K562 (cell line): Measurements from ENCODE around the gene DOK1. TPM values are rescaled to one million over a fixed set of nuclear protein-coding genes. Genes with fewer than 3 reads are reported as not detected.

Experiments
- ATAC-seq: fragments of 200-7000 bp; cut with Tn5 transposase; 3 replicates; pipeline ENCODE4 v1.9.1; 2020; ENCODE audit warnings: moderate library complexity
- BruUV-seq: library from RNA; stranded (reverse); fragments of 400-500 nt; replicated peaks from 2 replicates; lab custom pipeline; 2021; lab: Mats Ljungman, UMichigan
- CTCF ChIA-PET: fragments of 300-600 bp; formaldehyde crosslinking; extraction: SDS; loops from one replicate; lab custom pipeline; 2021; ENCODE audit warnings: low intra/inter-chr PET ratio; lab: Yijun Ruan, JAX
- POLR2A ChIA-PET: fragments of 300-600, 350-650 bp; sonication (Branson Sonifier 250); formaldehyde crosslinking; extraction: SDS; loops from one replicate; lab custom pipeline; 2021; ENCODE audit warnings: antibody characterized with exemption, inconsistent platforms; lab: Yijun Ruan, JAX
- DNase-seq, 4 experiments: peaks; one replicate each; pipeline versions ENCODE4 v3.0.0 to v3.0.0-alpha.2; 2011 to 2018; ENCODE audit warnings: low spot score in 3 of 4, mixed read lengths in 3 of 4; ENCODE audit errors: extremely low read depth in 1 of 4
- FAIRE-seq: peaks from 2 replicates; lab custom pipeline; 2011; peaks lifted over from hg19 to GRCh38; lab: Jason Lieb, UNC
- H2AFZ ChIP-seq: 2 replicates; pipeline ENCODE4 v1.6.0; 2011; ENCODE audit warnings: low read depth, low read length, control low read depth, inconsistent platforms
- H3K27ac ChIP-seq: fragments of 200-600 bp; 3 replicates; pipeline ENCODE4 v1.8.0; 2011; ENCODE audit warnings: low read depth, mild to moderate bottlenecking, control low read depth, inconsistent platforms, low read length, moderate library complexity, mixed read lengths; ENCODE audit errors: extremely low read depth
- H3K27me3 ChIP-seq, 2 experiments: fragments of 300-600 bp in 1 of 2; 2 replicates in 1 of 2; 3 replicates in 1 of 2; pipeline versions ENCODE4 v1.6.0 to v1.8.0; 2011; ENCODE audit warnings: inconsistent platforms in 2 of 2, low read length in 2 of 2, mild to moderate bottlenecking in 1 of 2, mixed read lengths in 1 of 2, moderate library complexity in 1 of 2; ENCODE audit not compliant: control insufficient read depth in 2 of 2, insufficient read depth in 2 of 2
- H3K36me3 ChIP-seq: fragments of 300-600 bp; 3 replicates; pipeline ENCODE4 v1.8.0; 2011; ENCODE audit warnings: mild to moderate bottlenecking, low read length, inconsistent platforms; ENCODE audit not compliant: control insufficient read depth, insufficient read depth
- H3K4me1 ChIP-seq, 2 experiments: fragments of 200-600 bp in 1 of 2; replicated peaks in 1 of 2; 2 replicates in 1 of 2; 3 replicates in 1 of 2; pipeline versions ENCODE4 v1.5.1 to v1.8.0; 2011; ENCODE audit warnings: inconsistent platforms in 2 of 2, low read length in 2 of 2, mild to moderate bottlenecking in 1 of 2, mixed read lengths in 1 of 2, moderate library complexity in 1 of 2; ENCODE audit not compliant: control insufficient read depth in 2 of 2, insufficient read depth in 2 of 2
- H3K4me2 ChIP-seq: 2 replicates; pipeline ENCODE4 v1.6.1; 2011; ENCODE audit warnings: low read length, control low read depth, inconsistent platforms, mixed read lengths; ENCODE audit not compliant: insufficient read depth
- H3K4me3 ChIP-seq: fragments of 200-600 bp; sonication (generic), shearing (Covaris generic); 2 replicates; pipeline ENCODE4 v1.5.1; 2016; ENCODE audit warnings: control low read depth, inconsistent platforms
- H3K79me2 ChIP-seq: fragments of 200-600 bp; 3 replicates; pipeline ENCODE4 v1.8.0; 2011; ENCODE audit warnings: low read length, inconsistent platforms; ENCODE audit not compliant: control insufficient read depth, insufficient read depth
- H3K9ac ChIP-seq, 2 experiments: 2 replicates each; pipeline versions ENCODE4 v1.6.0 to v1.6.1; 2011; ENCODE audit warnings: low read depth in 2 of 2, low read length in 2 of 2, control low read depth in 1 of 2, inconsistent platforms in 1 of 2, mild to moderate bottlenecking in 1 of 2, mixed read lengths in 1 of 2; ENCODE audit not compliant: insufficient read depth in 1 of 2
- H3K9me1 ChIP-seq: one replicate; pipeline ENCODE4 v1.6.0; 2011; ENCODE audit warnings: inconsistent platforms, mild to moderate bottlenecking, low read length, moderate library complexity; ENCODE audit not compliant: control insufficient read depth, insufficient read depth
- H3K9me3 ChIP-seq: replicated peaks from 2 replicates; pipeline ENCODE4 v1.5.1; 2011; ENCODE audit warnings: low read depth, low read length, inconsistent platforms; ENCODE audit not compliant: control insufficient read depth, insufficient read depth
- H4K20me1 ChIP-seq: replicated peaks from 2 replicates; pipeline ENCODE4 v1.6.1; 2011; ENCODE audit warnings: low read length, inconsistent platforms, mixed read lengths; ENCODE audit not compliant: control insufficient read depth, insufficient read depth
- CC2D1A ChIP-seq: fragments of 450-650 bp; IDR thresholded peaks from 2 replicates; pipeline ENCODE4 v1.6.1; 2017; ENCODE audit warnings: mild to moderate bottlenecking
- ETS1 ChIP-seq: conservative IDR thresholded peaks from 2 replicates; pipeline ENCODE4 v1.6.1; 2011; ENCODE audit warnings: low read depth, mild to moderate bottlenecking, low read length; ENCODE audit not compliant: control insufficient read depth
- GABPB1 ChIP-seq: sonication (generic); formaldehyde crosslinking; IDR thresholded peaks from 2 replicates; pipeline ENCODE4 v1.8.0; 2022; ENCODE audit warnings: mild to moderate bottlenecking, missing genetic modification reagents
- KAT7 ChIP-seq: sonication (generic); formaldehyde crosslinking; IDR thresholded peaks from 2 replicates; pipeline ENCODE4 v1.8.0; 2022; ENCODE audit warnings: missing genetic modification reagents, mild to moderate bottlenecking, borderline replicate concordance
- KLF13 ChIP-seq: fragments of 450-650 bp; IDR thresholded peaks from 2 replicates; pipeline ENCODE4 v1.6.1; 2016; ENCODE audit warnings: missing genetic modification characterization, low read depth, mild to moderate bottlenecking, missing compliant biosample characterization, moderate library complexity, borderline replicate concordance
- MEF2A ChIP-seq: IDR thresholded peaks from 2 replicates; pipeline ENCODE4 v1.6.1; 2011; ENCODE audit warnings: low read depth, mild to moderate bottlenecking, low read length, moderate library complexity; ENCODE audit not compliant: control insufficient read depth
- MTF1 ChIP-seq: fragments of 250-450 bp; sonication (Bioruptor Pico); IDR thresholded peaks from 2 replicates; pipeline ENCODE4 v1.9.0; 2021; ENCODE audit warnings: moderate library complexity, mild to moderate bottlenecking, inconsistent platforms, borderline replicate concordance
- NFRKB ChIP-seq: fragments of 450-650 bp; IDR thresholded peaks from 2 replicates; pipeline ENCODE4 v1.6.1; 2016; ENCODE audit warnings: low read depth
- NUFIP1 ChIP-seq: fragments of 450-650 bp; IDR thresholded peaks from 2 replicates; pipeline ENCODE4 v1.6.1; 2018; ENCODE audit not compliant: partially characterized antibody
- SAFB ChIP-seq: fragments of 200-400 bp; formaldehyde crosslinking; IDR thresholded peaks from 2 replicates; pipeline ENCODE4 v1.6.1; 2017; ENCODE audit warnings: low read depth, low read length, borderline replicate concordance
- SREBF1 ChIP-seq: fragments of 150-350 bp; IDR thresholded peaks from 2 replicates; pipeline ENCODE4 v1.6.1; 2014; ENCODE audit warnings: antibody characterized with exemption, low read depth, low read length, borderline replicate concordance
- XRCC5 ChIP-seq: fragments of 200-400 bp; formaldehyde crosslinking; IDR thresholded peaks from 2 replicates; pipeline ENCODE4 v1.6.1; 2017; ENCODE audit warnings: low read depth, mild to moderate bottlenecking, low read length
- ZFX ChIP-seq: sonication (generic); formaldehyde crosslinking; IDR thresholded peaks from 2 replicates; pipeline ENCODE4 v1.8.0; 2022; ENCODE audit warnings: mild to moderate bottlenecking, missing genetic modification reagents, moderate library complexity
- ZHX1 ChIP-seq: fragments of 150-350 bp; conservative IDR thresholded peaks from 2 replicates; pipeline ENCODE4 v1.6.1; 2014; ENCODE audit warnings: low read length
- ZNF12 ChIP-seq: sonication (generic); formaldehyde crosslinking; IDR thresholded peaks from 2 replicates; pipeline ENCODE4 v1.4.0; 2020; ENCODE audit warnings: mild to moderate bottlenecking, missing genetic modification reagents
- WGBS: fragments of 100-300 bp; shearing (Covaris generic); methylation state at CpG from one replicate; pipeline ENCODE4 v1.1.6; 2016; ENCODE audit warnings: low coverage, mixed read lengths; ENCODE audit not compliant: insufficient coverage; ENCODE audit errors: missing lambda C conversion rate; 5-methylcytosine and 5-hydroxymethylcytosine counted together
- in situ Hi-C: fragments of 300-500 bp; cut with MboI; formaldehyde crosslinking; loops from 4 replicates; pipeline ENCODE4 v1.15.0; 2018; ENCODE audit warnings: inconsistent platforms, mixed read lengths
- intact Hi-C: fragments of 100-400 bp; cut with micrococcal nuclease; formaldehyde crosslinking; loops from 2 replicates; pipeline ENCODE4 v1.14.2; 2022
- polyA plus RNA-seq, 8 experiments: library from polyadenylated mRNA; depleted of rRNA in 4 of 8; stranded (reverse) in 5 of 8; unstranded in 3 of 8; fragments of >200 nt; fragmentation: Nextera tagmentation in 2 of 8; fragmentation: Illumina TruSeq in 1 of 8; extraction: Ambion mirVana in 2 of 8; extraction: Trizol in 1 of 8; gene quantifications; 2 replicates each; pipeline versions ENCODE4 v1.2.1 to v1.2.3, GENCODE V29; 2011 to 2014; ENCODE audit warnings: inconsistent platforms in 1 of 8, missing spikeins in 1 of 8
- total RNA-seq, 7 experiments: library from RNA; depleted of rRNA in 6 of 7; stranded (reverse); fragments of >200 nt in 6 of 7; fragmentation: Illumina TruSeq in 2 of 7; extraction: Trizol in 2 of 7; gene quantifications; 2 replicates each; pipeline versions ENCODE4 v1.2.1 to v1.2.3, GENCODE V29; 2011 to 2021; ENCODE audit warnings: low replicate concordance in 1 of 7

DOK1 gene
- total and polyA plus RNA-seq, 9 of the 15 experiments (the other 6 are each of a cell fraction or from before 2014, with no cell fraction given) = 0.59 to 36.4 (median 16.1) TPM

GRCh38 chr2:74525717-74526648 is 28.5 kb upstream of the DOK1 start, which contains the start of gene DQX1 (continued):
- TF ChIP-seq XRCC5 = no peak
- peak; percentile 65; the same call in 1 of the 2 replicates for TF ChIP-seq ETS1
- TF ChIP-seq ZFX (CRISPR knock-in tag) = no peak
- no peak for TF ChIP-seq SREBF1

GRCh38 chr2:74526649-74527230 is 27.8 kb upstream of the DOK1 start:
- ChIA-PET CTCF (no interaction called here), POLR2A (interaction anchor here (0.6 to 1.6 kb wide), 7 partner anchors 9 to 192 kb away, joined by 3 to 7 read pairs (median 4); no protein-coding TSS in a partner anchor)
- peaks cover 3% of the 10 kb centered on the region for H3K9me1 ChIP-seq
- in situ Hi-C loops (no loop called here), intact Hi-C loops (no loop called here)
- H2AFZ ChIP-seq = no peak overlapping the region
- peaks cover 21 to 32% of the 10 kb centered on the region in 2 experiments for H3K4me1 ChIP-seq
- peaks cover 5% of the 10 kb centered on the region; the same call in 1 of the 2 replicates for H4K20me1 ChIP-seq
- no peak for ATAC-seq
- DNase-seq = no peak
- no TSS peak for BruUV-seq
- peaks cover 48% of the 10 kb centered on the region for H3K79me2 ChIP-seq
- peaks cover 45% of the 10 kb centered on the region for H3K36me3 ChIP-seq
- no peaks in the 10 kb centered on the region for H3K27me3 ChIP-seq
- FAIRE-seq = no peak
- H3K9me3 ChIP-seq = no peaks in the 10 kb centered on the region
- no peak overlapping the region for H3K27ac ChIP-seq
- H3K9ac ChIP-seq = no peak overlapping the region
- H3K4me3 ChIP-seq = no peak overlapping the region
- WGBS = 100% methylated on average over 9 of the region's 11 CpGs
- H3K4me2 ChIP-seq = no peak overlapping the region
- TF ChIP-seq MEF2A (no peak), ZNF12 (CRISPR knock-in tag) (no peak), GABPB1 (CRISPR knock-in tag) (0 out of 2 replicates have a peak, but pooled peaks have one; percentile 3), SAFB (no peak), ZHX1 (no peak), CC2D1A (no peak), NUFIP1 (no peak), MTF1 (CRISPR knock-in tag) (no peak), KLF13 (tag) (no peak), NFRKB (no peak), KAT7 (CRISPR knock-in tag) (no peak)
